Kidney (tissue), 14 donors: ENCODE measurements around the gene OR52B6. TPM values are rescaled to one million over a fixed set of nuclear protein-coding genes. Genes with fewer than 3 reads are reported as not detected.

Source experiments
- DNase-seq, 5 donors: peaks; one replicate each; pipeline ENCODE4 v3.0.0-alpha.2; 2013 to 2020
- FAIRE-seq: peaks from 2 replicates; lab custom pipeline; 2012; peaks lifted over from hg19 to GRCh38; lab: Jason Lieb, UNC
- H3K27ac ChIP-seq, 2 donors: one replicate each; pipeline ENCODE4 v1.7.0; 2013; ENCODE audit warnings: low read depth in 2 of 2, low read length in 2 of 2, inconsistent platforms in 1 of 2
- H3K27me3 ChIP-seq: one replicate; pipeline ENCODE4 v1.7.1; 2013; ENCODE audit warnings: low read length, inconsistent platforms; ENCODE audit not compliant: control insufficient read depth, insufficient read depth
- H3K36me3 ChIP-seq, 3 donors: one replicate each; pipeline versions ENCODE4 v1.7.0 to v1.7.1; 2013; ENCODE audit warnings: low read length in 3 of 3, control low read depth in 1 of 3, inconsistent platforms in 1 of 3; ENCODE audit not compliant: insufficient read depth in 3 of 3, control insufficient read depth in 2 of 3
- H3K4me1 ChIP-seq, 3 donors: one replicate each; pipeline versions ENCODE4 v1.7.0 to v1.7.1; 2013; ENCODE audit warnings: low read length in 3 of 3, inconsistent platforms in 1 of 3, low read depth in 1 of 3; ENCODE audit not compliant: control insufficient read depth in 2 of 3, insufficient read depth in 2 of 3
- H3K4me3 ChIP-seq, 3 donors: one replicate each; pipeline versions ENCODE4 v1.7.0 to v1.8.1; 2013; ENCODE audit warnings: low read length in 3 of 3, control low read depth in 1 of 3, inconsistent platforms in 1 of 3
- H3K9ac ChIP-seq, 3 donors: one replicate each; pipeline versions ENCODE4 v1.7.0 to v1.7.1; 2013; ENCODE audit warnings: low read length in 3 of 3, control low read depth in 1 of 3, inconsistent platforms in 1 of 3
- H3K9me3 ChIP-seq, 3 donors: one replicate each; pipeline versions ENCODE4 v1.7.0 to v1.7.1; 2013; ENCODE audit warnings: low read length in 3 of 3, control low read depth in 1 of 3, inconsistent platforms in 1 of 3; ENCODE audit not compliant: control insufficient read depth in 2 of 3, insufficient read depth in 1 of 3
- CTCF ChIP-seq: IDR thresholded peaks from 3 replicates; pipeline ENCODE4 v1.5.1; 2012; ENCODE audit warnings: mild to moderate bottlenecking, moderate library complexity, borderline replicate concordance; ENCODE audit not compliant: insufficient read depth; ENCODE audit errors: extremely low read depth
- intact Hi-C: fragments of 100-400 bp; cut with DNase I; formaldehyde crosslinking; loops from one replicate; pipeline ENCODE4 v1.11.1; 2022
- polyA plus RNA-seq: library from polyadenylated mRNA; stranded (reverse); fragments of 350-450 nt; fragmentation: Illumina TruSeq; extraction: RNeasy Lipid Tissue Mini Kit (QIAGEN cat#74804); gene quantifications from one replicate; pipeline ENCODE4 v1.2.3, GENCODE V29; 2014; ENCODE audit warnings: low read depth, low replicate concordance; ENCODE audit not compliant: insufficient read depth
- total RNA-seq: library from RNA; stranded (reverse); fragmentation: NEBNext Ultra II Directional; extraction: Animal tissue kit (Norgen Biotek cat#: 25700); gene quantifications from one replicate; pipeline ENCODE4 v1.2.1, GENCODE V29; 2021
- donor health status: control.
- donor health status: control.
- donor health status: control.
- donor health status: control.
- donor health status: control.
- donor health status: DM: yes; HTN: yes; CAD: no.
- donor health status: Normal renal cell carcinoma (clear cell type).

The OR52B6 gene
- total and polyA plus RNA-seq, 2 donors from 2014 or later, result not detected

- intact Hi-C loops, result no loop called here
- no peaks in the 10 kb centered on the region for H3K27me3 ChIP-seq
- no peak for FAIRE-seq
- no peaks in the 10 kb centered on the region for H3K9me3 ChIP-seq
- TF ChIP-seq CTCF, result no peak
- H3K4me1 ChIP-seq, result no peaks in the 10 kb centered on the region
- no peaks in the 10 kb centered on the region for H3K36me3 ChIP-seq
- no peak overlapping the region for H3K4me3 ChIP-seq
- no peak overlapping the region for H3K27ac ChIP-seq
- no peak for DNase-seq
- H3K9ac ChIP-seq, result no peak overlapping the region
These were observed 44.2 kb upstream of the OR52B6 start for GRCh38 chr11:5536482-5536881.

- Histone ChIP-seq H3K27ac (no peak overlapping the region), H3K9me3 (no peaks in the 10 kb centered on the region), H3K4me3 (no peak overlapping the region), H3K36me3 (no peaks in the 10 kb centered on the region), H3K27me3 (no peaks in the 10 kb centered on the region), H3K9ac (no peak overlapping the region), H3K4me1 (no peaks in the 10 kb centered on the region)
- DNase-seq, result no peak
- intact Hi-C loops, result no loop called here
- FAIRE-seq, result no peak
- no peak for TF ChIP-seq CTCF
These were observed 39.2 kb upstream of the OR52B6 start for GRCh38 chr11:5541427-5541826.

GRCh38 chr11:5546457-5546856 is 34.2 kb upstream of the OR52B6 start:
- H3K27me3 ChIP-seq, result no peaks in the 10 kb centered on the region
- no peaks in the 10 kb centered on the region for H3K9me3 ChIP-seq
- no peak overlapping the region for H3K27ac ChIP-seq
- no peak overlapping the region for H3K9ac ChIP-seq
- DNase-seq (no peak), FAIRE-seq (no peak)
- intact Hi-C loops, result no loop called here
- H3K36me3 ChIP-seq, result no peaks in the 10 kb centered on the region
- TF ChIP-seq CTCF, result no peak
- no peak overlapping the region for H3K4me3 ChIP-seq
- H3K4me1 ChIP-seq, result no peaks in the 10 kb centered on the region

GRCh38 chr11:5547982-5548381 is 32.7 kb upstream of the OR52B6 start:
- no peaks in the 10 kb centered on the region for H3K36me3 ChIP-seq
- H3K9me3 ChIP-seq, result no peaks in the 10 kb centered on the region
- FAIRE-seq, result no peak
- H3K27ac ChIP-seq, result no peak overlapping the region
- no peak overlapping the region for H3K9ac ChIP-seq
- H3K4me3 ChIP-seq, result no peak overlapping the region
- intact Hi-C loops, result no loop called here
- no peaks in the 10 kb centered on the region for H3K4me1 ChIP-seq
- no peak for TF ChIP-seq CTCF
- no peak for DNase-seq
- H3K27me3 ChIP-seq, result no peaks in the 10 kb centered on the region
